Psoas muscle (tissue), 8 donors: ENCODE measurements around the gene CNOT6L. TPM values are rescaled to one million over a fixed set of nuclear protein-coding genes. Genes with fewer than 3 reads are reported as not detected.

Experiments
- ATAC-seq, 4 donors: fragments of 200-7000 bp; cut with Tn5 transposase; one replicate each; pipeline ENCODE4 v1.9.1; 2020; ENCODE audit warnings: moderate library complexity in 3 of 4, mild to moderate bottlenecking in 2 of 4
- DNase-seq, 2 donors: peaks; one replicate each; pipeline ENCODE4 v3.0.0-alpha.2; 2020
- H3K27ac ChIP-seq: fragments of 200-600 bp; one replicate; pipeline ENCODE4 v1.8.0; 2022
- H3K27me3 ChIP-seq, 3 donors: fragments of 200-600 bp in 1 of 3; one replicate each; pipeline versions ENCODE4 v1.6.1 to v1.8.0; 2013 to 2022; ENCODE audit warnings: low read length in 2 of 3, mild to moderate bottlenecking in 2 of 3, moderate library complexity in 1 of 3; ENCODE audit not compliant: insufficient read depth in 3 of 3
- H3K36me3 ChIP-seq, 2 donors: fragments of 200-600 bp in 1 of 2; one replicate each; pipeline versions ENCODE4 v1.6.1 to v1.8.0; 2013 to 2022; ENCODE audit warnings: low read depth in 1 of 2, mild to moderate bottlenecking in 1 of 2, moderate library complexity in 1 of 2; ENCODE audit not compliant: insufficient read depth in 1 of 2
- H3K4me1 ChIP-seq: fragments of 200-600 bp; one replicate; pipeline ENCODE4 v1.8.0; 2022
- H3K4me3 ChIP-seq: fragments of 200-600 bp; one replicate; pipeline ENCODE4 v1.8.0; 2022; ENCODE audit warnings: mild to moderate bottlenecking
- H3K9me3 ChIP-seq: fragments of 200-600 bp; one replicate; pipeline ENCODE4 v1.8.0; 2022
- CTCF ChIP-seq: fragments of 200-600 bp; IDR thresholded peaks from one replicate; pipeline ENCODE4 v1.8.0; 2022; ENCODE audit warnings: antibody characterized with exemption
- WGBS, 3 donors: extraction: QIAGEN DNeasy Blood & Tissue Kit; methylation state at CpG; one replicate each; pipeline versions ENCODE4 v1.1.6 to v1.1.7; 2013; 5-methylcytosine and 5-hydroxymethylcytosine counted together
- intact Hi-C, 2 donors: fragments of 100-400 bp; cut with DNase I; formaldehyde crosslinking; loops; one replicate each; pipeline versions ENCODE4 v1.11.0 to v1.14.2; 2022
- polyA plus RNA-seq, 3 donors: library from polyadenylated mRNA; stranded (reverse); fragments of 200-250 nt; gene quantifications; one replicate each; pipeline ENCODE4 v1.2.3, GENCODE V29; 2013
- total RNA-seq, 4 donors: library from RNA; stranded (reverse); fragmentation: NEBNext Ultra II Directional in 2 of 4; extraction: Animal tissue kit (Norgen Biotek cat#: 25700) in 2 of 4; gene quantifications; one replicate each; pipeline versions ENCODE4 v1.2.1 to v1.2.4, GENCODE V29; 2021 to 2023
- donor health status: healthy with polysubstance abuse.
- donor health status: DM: no; HTN: no; CAD: no; lungs with moderate emphysema.
- donor health status: Bipolar disorder and iron deficiency.
- donor health status: healthy.
- donor health status: DM: yes; HTN: yes; CAD: no.
- donor health status: DM: no; HTN: no; CAD: no.
- donor health status: DM: no; HTN: no; CAD: no.
- donor health status: DM: yes; HTN: yes; CAD: no.

CNOT6L gene
- total and polyA plus RNA-seq, 7 donors: 2.6 to 23.3 (median 18.0) TPM

- Histone ChIP-seq H3K9me3 (no peaks in the 10 kb centered on the region), H3K4me3 (no peak overlapping the region), H3K27me3 (no peaks in the 10 kb centered on the region), H3K27ac (no peak overlapping the region), H3K36me3 (no peaks in the 10 kb centered on the region), H3K4me1 (peaks cover 11% of the 10 kb centered on the region)
- TF ChIP-seq CTCF: no peak
- ATAC-seq (no peak), DNase-seq (no peak)
- intact Hi-C loops: loop anchor here in 1 of 2 donors (10.0 kb wide), 1 partner anchor 311 kb away; no protein-coding TSS in a partner anchor
- WGBS, 3 donors: 91 to 99% (median 96%) methylated on average over 2 of the region's 2 CpGs
These were observed 123.4 kb downstream of the CNOT6L start for GRCh38 chr4:77695774-77696173.

- DNase-seq: no peak
- Histone ChIP-seq H3K4me1 (peaks cover 6% of the 10 kb centered on the region), H3K9me3 (no peaks in the 10 kb centered on the region), H3K27me3 (no peaks in the 10 kb centered on the region), H3K36me3 (no peaks in the 10 kb centered on the region), H3K4me3 (no peak overlapping the region), H3K27ac (no peak overlapping the region)
- 94 to 96% (median 96%) methylated on average over 5 of the region's 5 CpGs for WGBS, 3 donors
- no peak for TF ChIP-seq CTCF
- no peak for ATAC-seq
- intact Hi-C loops: loop anchor here in 1 of 2 donors (10.0 kb wide), 1 partner anchor 308 kb away; no protein-coding TSS in a partner anchor
These were observed 126.2 kb downstream of the CNOT6L start for GRCh38 chr4:77692847-77693432.

- 90 to 91% (median 90%) methylated on average over 11 of the region's 11 CpGs for WGBS, 3 donors
- intact Hi-C loops: no loop called here
- Histone ChIP-seq H3K4me3 (no peak overlapping the region), H3K4me1 (no peaks in the 10 kb centered on the region), H3K27me3 (no peaks in the 10 kb centered on the region), H3K36me3 (no peaks in the 10 kb centered on the region), H3K27ac (no peak overlapping the region), H3K9me3 (no peaks in the 10 kb centered on the region)
- DNase-seq (no peak), ATAC-seq (no peak)
- no peak for TF ChIP-seq CTCF
These were observed 137.4 kb downstream of the CNOT6L start for GRCh38 chr4:77681792-77682191.

- H3K27ac ChIP-seq: no peak overlapping the region
- intact Hi-C loops: no loop called here
- no peaks in the 10 kb centered on the region for H3K27me3 ChIP-seq
- TF ChIP-seq CTCF: no peak
- H3K4me1 ChIP-seq: no peaks in the 10 kb centered on the region
- no peaks in the 10 kb centered on the region for H3K36me3 ChIP-seq
- H3K4me3 ChIP-seq: no peak overlapping the region
- no peaks in the 10 kb centered on the region for H3K9me3 ChIP-seq
- ATAC-seq (no peak), DNase-seq (no peak)
- WGBS, 3 donors: 82 to 87% (median 86%) methylated on average over 3 of the region's 3 CpGs
These were observed 142.3 kb downstream of the CNOT6L start for GRCh38 chr4:77676842-77677241.

- H3K27me3 ChIP-seq: no peaks in the 10 kb centered on the region
- H3K9me3 ChIP-seq: no peaks in the 10 kb centered on the region
- ATAC-seq (no peak), DNase-seq (no peak)
- no peaks in the 10 kb centered on the region for H3K4me1 ChIP-seq
- H3K4me3 ChIP-seq: no peak overlapping the region
- H3K36me3 ChIP-seq: no peaks in the 10 kb centered on the region
- no peak for TF ChIP-seq CTCF
- 83 to 91% (median 91%) methylated on average over 4 of the region's 4 CpGs for WGBS, 3 donors
- intact Hi-C loops: no loop called here
- H3K27ac ChIP-seq: no peak overlapping the region
These were observed 148.1 kb downstream of the CNOT6L start for GRCh38 chr4:77671051-77671450.
